ACC112 (cell line): Measurements from ENCODE around the gene C1orf105.
A peak's percentile ranks its signal among the peaks of the same experiment; 100 is the strongest.

ENCODE experiments used
- H2AFZ ChIP-seq: fragments of 200-600 bp; sonication (generic); one replicate; pipeline ENCODE4 v1.6.0; 2017; ENCODE audit warnings: antibody characterized with exemption, low read length; ENCODE audit not compliant: unreplicated experiment
- H3K27ac ChIP-seq: fragments of 200-600 bp; sonication (generic); 2 replicates; pipeline ENCODE4 v1.5.1; 2014; ENCODE audit warnings: low read depth, mild to moderate bottlenecking, antibody characterized with exemption, low read length, moderate library complexity
- H3K27me3 ChIP-seq: fragments of 200-600 bp; sonication (generic); 2 replicates; pipeline ENCODE4 v1.6.1; 2014; ENCODE audit warnings: mild to moderate bottlenecking, antibody characterized with exemption, low read length, moderate library complexity, mixed read lengths; ENCODE audit not compliant: insufficient read depth
- H3K36me3 ChIP-seq: fragments of 200-600 bp; sonication (generic); 2 replicates; pipeline ENCODE4 v1.6.1; 2016; ENCODE audit warnings: mild to moderate bottlenecking, antibody characterized with exemption, low read length, moderate library complexity, mixed read lengths; ENCODE audit not compliant: insufficient read depth
- H3K4me1 ChIP-seq: fragments of 200-600 bp; sonication (generic); one replicate; pipeline ENCODE4 v1.6.1; 2016; ENCODE audit warnings: low read length, mixed read lengths; ENCODE audit not compliant: insufficient read depth, unreplicated experiment, control insufficient read depth
- H3K4me3 ChIP-seq: fragments of 200-600 bp; sonication (generic); 2 replicates; pipeline ENCODE4 v1.5.1; 2014; ENCODE audit warnings: mild to moderate bottlenecking, low read depth, low read length
- H3K79me2 ChIP-seq: fragments of 200-600 bp; sonication (generic); one replicate; pipeline ENCODE4 v1.6.0; 2016; ENCODE audit warnings: low read length; ENCODE audit not compliant: control insufficient read depth, unreplicated experiment, insufficient read depth

C1orf105 gene

GRCh38 chr1:172397221-172397620 lies 23.3 kb upstream of the C1orf105 start:
- H3K4me1 ChIP-seq = peaks cover 45% of the 10 kb centered on the region
- no peaks in the 10 kb centered on the region for H3K79me2 ChIP-seq
- no peak overlapping the region for H2AFZ ChIP-seq
- no peaks in the 10 kb centered on the region for H3K27me3 ChIP-seq
- no peak overlapping the region for H3K27ac ChIP-seq
- no peak overlapping the region for H3K4me3 ChIP-seq
- no peaks in the 10 kb centered on the region for H3K36me3 ChIP-seq

- H3K27ac ChIP-seq = no peak overlapping the region
- no peak overlapping the region for H2AFZ ChIP-seq
- H3K36me3 ChIP-seq = no peaks in the 10 kb centered on the region
- no peaks in the 10 kb centered on the region for H3K79me2 ChIP-seq
- H3K4me3 ChIP-seq = no peak overlapping the region
- H3K27me3 ChIP-seq = no peaks in the 10 kb centered on the region
- peaks cover 45% of the 10 kb centered on the region for H3K4me1 ChIP-seq
These were observed 22.9 kb upstream of the C1orf105 start for GRCh38 chr1:172397633-172398032.

GRCh38 chr1:172398193-172398592 lies 22.3 kb upstream of the C1orf105 start:
- Histone ChIP-seq H3K79me2 (no peaks in the 10 kb centered on the region), H3K36me3 (no peaks in the 10 kb centered on the region), H2AFZ (no peak overlapping the region), H3K27me3 (no peaks in the 10 kb centered on the region), H3K27ac (peak overlapping the region; percentile 83), H3K4me3 (no peak overlapping the region), H3K4me1 (peaks cover 45% of the 10 kb centered on the region)

- peak overlapping the region; percentile 83 for H3K27ac ChIP-seq
- H3K4me3 ChIP-seq = peak overlapping the region; percentile 55
- H3K36me3 ChIP-seq = no peaks in the 10 kb centered on the region
- no peaks in the 10 kb centered on the region for H3K27me3 ChIP-seq
- H2AFZ ChIP-seq = peak overlapping the region; percentile 55
- H3K79me2 ChIP-seq = no peaks in the 10 kb centered on the region
- peaks cover 37% of the 10 kb centered on the region for H3K4me1 ChIP-seq
These were observed 21.3 kb upstream of the C1orf105 start for GRCh38 chr1:172398970-172399755.

- H3K79me2 ChIP-seq = no peaks in the 10 kb centered on the region
- H2AFZ ChIP-seq = peak overlapping the region; percentile 62
- no peak overlapping the region for H3K27ac ChIP-seq
- peaks cover 34% of the 10 kb centered on the region for H3K4me1 ChIP-seq
- no peaks in the 10 kb centered on the region for H3K36me3 ChIP-seq
- no peak overlapping the region for H3K4me3 ChIP-seq
- no peaks in the 10 kb centered on the region for H3K27me3 ChIP-seq
These were observed 20.4 kb upstream of the C1orf105 start for GRCh38 chr1:172399756-172400721.

- no peak overlapping the region for H3K4me3 ChIP-seq
- H3K27ac ChIP-seq = no peak overlapping the region
- no peaks in the 10 kb centered on the region for H3K36me3 ChIP-seq
- H3K4me1 ChIP-seq = peaks cover 34% of the 10 kb centered on the region
- no peak overlapping the region for H2AFZ ChIP-seq
- H3K79me2 ChIP-seq = no peaks in the 10 kb centered on the region
- H3K27me3 ChIP-seq = no peaks in the 10 kb centered on the region
These were observed 19.8 kb upstream of the C1orf105 start for GRCh38 chr1:172400722-172401105.

GRCh38 chr1:172401477-172401876 lies 19.0 kb upstream of the C1orf105 start:
- H3K79me2 ChIP-seq = no peaks in the 10 kb centered on the region
- no peak overlapping the region for H3K27ac ChIP-seq
- no peaks in the 10 kb centered on the region for H3K27me3 ChIP-seq
- no peaks in the 10 kb centered on the region for H3K36me3 ChIP-seq
- H2AFZ ChIP-seq = no peak overlapping the region
- H3K4me3 ChIP-seq = no peak overlapping the region
- peaks cover 38% of the 10 kb centered on the region for H3K4me1 ChIP-seq

- no peak overlapping the region for H2AFZ ChIP-seq
- H3K27me3 ChIP-seq = no peaks in the 10 kb centered on the region
- H3K4me1 ChIP-seq = peaks cover 35% of the 10 kb centered on the region
- H3K4me3 ChIP-seq = no peak overlapping the region
- H3K79me2 ChIP-seq = no peaks in the 10 kb centered on the region
- H3K36me3 ChIP-seq = no peaks in the 10 kb centered on the region
- H3K27ac ChIP-seq = no peak overlapping the region
These were observed 18.6 kb upstream of the C1orf105 start for GRCh38 chr1:172401892-172402291.

GRCh38 chr1:172402878-172403569 lies 17.5 kb upstream of the C1orf105 start:
- no peak overlapping the region for H3K4me3 ChIP-seq
- H3K27ac ChIP-seq = no peak overlapping the region
- no peak overlapping the region for H2AFZ ChIP-seq
- H3K36me3 ChIP-seq = no peaks in the 10 kb centered on the region
- H3K4me1 ChIP-seq = peaks cover 24% of the 10 kb centered on the region
- H3K27me3 ChIP-seq = no peaks in the 10 kb centered on the region
- H3K79me2 ChIP-seq = no peaks in the 10 kb centered on the region

- H3K4me1 ChIP-seq = peaks cover 13% of the 10 kb centered on the region
- no peaks in the 10 kb centered on the region for H3K36me3 ChIP-seq
- H2AFZ ChIP-seq = no peak overlapping the region
- no peaks in the 10 kb centered on the region for H3K27me3 ChIP-seq
- H3K4me3 ChIP-seq = no peak overlapping the region
- H3K27ac ChIP-seq = no peak overlapping the region
- H3K79me2 ChIP-seq = no peaks in the 10 kb centered on the region
These were observed 16.4 kb upstream of the C1orf105 start for GRCh38 chr1:172404121-172404520.
